NCI-H128 (cell line): ENCODE results near the gene LRMDA.

ENCODE experiments used
- DNase-seq: peaks from one replicate; lab custom pipeline; 2025; ENCODE audit not compliant: unreplicated experiment; lab: John Stamatoyannopoulos, UW

Gene LRMDA

DNA sequence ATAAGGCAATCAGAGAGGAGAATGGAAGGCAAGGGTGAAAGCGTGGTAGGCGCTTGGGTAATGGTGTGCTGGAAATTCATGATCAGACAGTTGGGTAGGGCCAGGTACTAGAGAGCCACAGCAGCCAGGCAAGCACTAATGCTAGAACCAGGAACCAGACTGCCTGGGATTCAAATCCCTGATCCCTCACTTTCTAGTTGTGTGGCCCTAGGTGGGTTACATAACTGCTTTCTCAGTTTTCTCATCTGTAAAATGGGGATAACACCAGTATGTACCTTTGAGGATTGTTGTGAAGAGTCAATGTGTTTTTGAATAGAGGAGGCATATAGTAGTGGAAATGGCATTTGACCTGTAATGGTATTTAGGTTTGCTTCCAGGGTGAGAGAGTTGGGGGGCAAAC lies 225.9 kb downstream of the LRMDA start:
- no peak for DNase-seq

DNA sequence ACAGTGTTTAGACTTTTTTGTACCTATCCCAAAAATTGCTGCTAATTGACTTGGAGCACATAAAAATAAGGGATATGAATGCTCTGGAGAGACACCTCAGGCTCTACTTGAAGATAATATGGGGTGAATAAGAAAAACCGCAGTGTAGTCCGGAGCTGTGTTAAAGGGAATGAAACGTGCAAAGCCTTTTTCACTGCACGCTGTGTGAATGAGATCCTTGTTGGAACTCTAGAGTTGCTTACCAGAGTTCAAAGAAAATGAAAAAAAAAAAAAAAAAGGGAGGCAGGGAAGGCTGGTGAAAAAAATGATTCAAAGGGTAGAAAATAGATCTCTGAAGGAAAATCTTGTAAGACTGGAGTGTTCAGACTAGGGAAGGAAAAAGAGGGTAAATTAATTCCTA lies 226.6 kb downstream of the LRMDA start:
- no peak for DNase-seq

DNA sequence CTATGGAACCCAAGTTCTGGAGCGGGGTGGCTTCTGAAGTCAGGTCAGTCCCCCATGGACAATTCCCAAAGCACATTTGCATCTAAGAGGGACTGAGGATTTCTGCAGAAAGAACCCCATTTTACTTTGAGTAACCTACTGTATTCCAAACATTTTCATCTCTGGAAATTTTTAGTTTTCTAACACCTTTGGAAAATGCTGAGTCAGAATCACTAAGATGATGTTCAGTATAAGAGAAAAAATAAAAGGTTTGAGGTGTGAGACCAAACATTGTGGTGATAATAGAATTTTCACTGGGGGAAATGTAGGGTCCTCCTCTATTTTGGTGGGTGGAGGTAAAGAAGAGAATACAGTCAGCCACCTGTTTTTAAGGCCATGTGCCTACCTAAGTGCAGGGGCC lies 227.1 kb downstream of the LRMDA start:
- no peak for DNase-seq

DNA sequence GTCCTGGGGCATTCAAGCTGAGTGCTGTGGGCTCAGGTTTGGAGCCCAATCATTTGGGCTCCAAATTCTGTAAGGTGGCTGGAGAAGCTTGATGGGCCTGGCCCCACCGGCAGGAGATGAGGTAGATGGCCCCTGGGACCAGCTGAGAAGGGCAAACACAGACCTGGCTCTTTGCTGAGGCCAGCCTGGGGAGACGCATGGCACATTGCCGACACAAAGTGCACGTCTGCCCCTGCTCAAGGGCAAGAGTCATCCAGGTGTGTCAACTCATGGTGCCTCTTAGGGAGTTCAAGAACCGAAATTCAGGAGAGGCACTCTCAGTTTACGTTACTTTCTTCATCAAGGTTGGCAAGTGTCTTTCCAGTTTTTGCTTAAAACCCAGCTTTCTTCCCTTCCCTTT lies 227.5 kb downstream of the LRMDA start:
- DNase-seq = no peak

- DNase-seq = no peak
Observed at GRCh38 chr10:75660823-75661222, 229.4 kb downstream of the LRMDA start.

GRCh38 chr10:75662715-75663114 lies 231.3 kb downstream of the LRMDA start:
- DNase-seq = no peak

GRCh38 chr10:75663947-75664664 lies 232.7 kb downstream of the LRMDA start:
- DNase-seq = no peak

- no peak for DNase-seq
Observed at GRCh38 chr10:75664968-75665367, 233.5 kb downstream of the LRMDA start.

GRCh38 chr10:75665707-75666106 lies 234.3 kb downstream of the LRMDA start:
- no peak for DNase-seq

DNA sequence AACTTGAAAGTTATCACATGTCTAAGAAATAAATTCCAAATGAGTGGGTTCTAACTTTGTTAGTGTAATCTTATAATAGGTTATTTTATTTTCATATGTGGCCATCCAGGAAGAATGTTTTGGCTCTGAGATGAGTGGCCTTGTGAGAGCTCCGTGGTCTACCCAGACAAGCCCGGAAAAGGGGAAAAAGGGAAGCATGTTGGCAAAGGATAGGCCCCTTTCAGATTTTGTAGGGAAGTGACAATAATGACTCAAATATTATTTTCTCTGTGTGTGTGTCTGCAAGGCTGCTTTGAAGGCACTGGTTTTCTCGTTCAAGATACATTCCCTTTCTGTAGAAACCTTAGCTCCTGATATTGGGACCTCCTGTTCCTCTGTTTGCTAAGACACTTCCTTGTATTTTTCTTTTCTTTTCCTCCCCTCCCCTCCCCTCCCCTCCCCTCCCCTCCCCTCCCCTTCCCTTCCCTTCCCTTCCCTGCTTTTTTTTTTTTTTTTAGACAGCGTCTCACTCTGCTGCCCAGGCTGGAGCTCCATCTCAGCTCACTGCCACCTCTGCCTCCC lies 240.8 kb downstream of the LRMDA start:
- no peak for DNase-seq

DNA sequence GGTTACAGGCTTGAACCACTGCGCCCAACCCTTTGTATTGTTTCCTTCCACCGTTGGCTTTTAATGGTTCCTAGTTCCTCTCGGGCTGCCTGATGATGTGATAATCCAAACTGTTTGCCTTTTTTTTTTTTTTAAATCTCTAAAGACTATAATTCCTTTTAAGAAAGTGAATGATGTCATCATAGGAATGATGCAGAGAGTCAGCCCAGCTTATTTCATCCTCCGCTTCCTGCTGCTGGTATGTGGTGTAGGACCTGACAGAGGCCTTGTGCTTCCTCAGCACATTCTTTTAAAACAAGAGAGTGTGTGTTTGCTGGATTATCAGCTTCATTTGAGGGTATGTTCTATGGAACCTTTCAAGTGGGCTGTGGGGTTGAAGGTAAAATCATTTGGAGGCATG lies 241.4 kb downstream of the LRMDA start:
- no peak for DNase-seq

DNA sequence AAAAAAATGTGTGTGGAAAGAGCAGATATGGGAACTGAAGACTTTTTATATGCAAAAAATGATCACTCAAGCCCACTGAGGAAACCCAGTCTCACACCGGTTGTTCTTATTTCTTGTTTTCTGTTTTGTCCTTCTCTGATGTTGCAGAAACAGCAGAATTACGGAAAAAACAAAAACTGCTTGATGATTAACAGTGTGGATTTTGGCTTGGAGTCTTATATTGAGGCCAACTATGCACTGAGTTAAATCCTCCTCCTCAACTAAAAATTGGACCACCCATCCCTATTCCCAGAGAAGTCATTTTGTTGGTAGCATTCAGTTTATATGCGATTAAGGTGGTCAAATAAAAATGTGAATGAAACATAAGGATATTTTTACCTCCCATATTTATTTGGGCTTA lies 246.1 kb downstream of the LRMDA start:
- no peak for DNase-seq

DNA sequence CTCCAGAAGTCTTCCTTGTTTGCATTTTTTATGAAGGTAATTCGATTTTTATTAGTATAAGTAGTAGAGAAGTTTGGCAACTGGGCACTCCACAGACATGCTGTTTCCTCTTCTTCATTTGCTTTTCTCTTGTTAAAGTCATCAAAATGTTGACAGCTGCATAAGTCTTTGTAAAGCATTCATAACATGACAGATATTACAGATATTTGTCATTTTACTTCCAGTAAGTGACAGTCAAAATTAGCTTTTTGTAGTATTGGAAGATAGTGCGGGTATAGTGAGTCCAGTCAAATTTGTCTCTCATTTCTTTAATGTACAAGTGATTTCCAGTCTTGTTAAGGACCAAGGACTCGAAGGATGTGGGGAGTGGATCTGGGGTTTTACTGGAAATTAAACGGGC lies 247.1 kb downstream of the LRMDA start:
- no peak for DNase-seq

DNA sequence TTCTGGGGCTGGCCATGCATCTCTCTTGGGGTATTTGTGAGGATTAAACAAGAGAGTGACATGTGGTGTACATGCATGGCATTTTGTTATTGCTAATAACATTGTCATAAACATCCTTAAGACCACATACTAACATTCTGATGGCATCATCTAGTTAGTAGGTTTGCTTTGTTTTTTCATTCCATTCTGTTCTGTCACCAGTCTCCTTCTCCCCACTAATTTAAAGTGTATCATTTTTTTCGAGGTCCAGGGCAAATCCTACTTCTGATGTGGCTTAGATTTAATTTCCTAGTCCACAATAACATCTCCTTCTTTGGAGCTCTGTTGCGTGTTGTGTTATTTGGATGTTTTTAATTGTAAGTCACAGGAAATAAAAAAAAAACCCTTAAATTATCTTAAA lies 248.1 kb downstream of the LRMDA start:
- no peak for DNase-seq

DNA sequence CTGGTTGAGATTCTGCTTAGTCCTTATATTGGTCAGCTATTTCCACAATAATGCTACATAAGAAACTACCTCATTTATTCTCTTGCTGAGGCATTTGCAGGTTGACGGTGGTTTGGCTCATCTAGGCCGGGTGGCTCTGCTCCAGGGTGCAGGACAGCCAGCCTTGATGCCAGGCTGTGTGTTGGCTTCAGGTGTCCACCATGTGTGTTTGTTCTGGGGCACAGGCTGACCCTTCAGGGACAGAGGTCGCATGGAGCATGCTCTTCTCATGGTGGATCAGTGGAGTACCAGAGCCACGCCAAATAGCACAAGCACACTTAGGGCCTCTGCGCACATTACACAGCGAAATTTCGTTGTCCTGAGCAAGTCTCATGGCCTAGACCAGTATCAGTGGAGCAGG lies 249.9 kb downstream of the LRMDA start:
- no peak for DNase-seq

DNA sequence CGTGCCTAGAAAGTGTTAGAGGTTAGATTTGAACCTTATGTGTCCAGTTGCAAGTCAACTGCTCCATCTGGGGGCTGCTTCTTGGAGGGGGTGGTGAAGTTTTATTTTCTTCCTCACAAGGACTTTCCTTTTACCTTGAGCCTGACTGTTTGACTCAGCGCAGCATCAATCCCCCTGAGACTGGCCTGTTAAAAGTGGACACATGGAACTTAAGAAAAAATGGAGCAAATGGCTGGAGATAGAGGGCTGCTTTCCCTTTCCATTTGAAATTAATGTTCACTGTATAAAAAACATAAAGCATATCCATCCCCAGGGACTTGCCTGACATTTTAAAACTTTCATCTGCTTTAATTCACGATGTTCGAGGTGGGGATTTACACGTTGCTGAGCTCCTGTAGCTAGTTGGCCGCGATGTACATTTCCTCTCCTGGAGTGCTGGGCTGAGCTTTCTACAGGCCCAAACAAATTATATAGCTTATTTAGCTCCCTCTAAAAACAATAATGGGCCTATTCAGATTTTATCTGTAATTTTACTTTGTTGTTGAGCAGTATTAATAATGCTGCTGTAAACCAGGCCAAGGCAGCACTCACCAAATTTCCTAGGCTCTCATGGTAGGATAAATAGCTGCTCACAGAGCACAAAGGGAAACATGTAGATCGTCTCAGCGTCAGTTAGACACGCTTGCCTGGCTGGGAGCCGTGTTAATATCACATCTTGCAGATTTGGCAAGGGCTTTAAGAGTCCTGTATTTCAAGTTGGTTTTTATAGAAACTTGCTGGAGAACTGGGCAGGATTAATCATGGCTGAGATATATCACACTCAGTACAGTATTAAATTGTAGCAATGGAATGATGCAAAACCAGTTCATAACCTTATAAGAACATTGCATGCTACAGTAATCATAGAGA lies 251.5 kb downstream of the LRMDA start:
- DNase-seq = no peak

DNA sequence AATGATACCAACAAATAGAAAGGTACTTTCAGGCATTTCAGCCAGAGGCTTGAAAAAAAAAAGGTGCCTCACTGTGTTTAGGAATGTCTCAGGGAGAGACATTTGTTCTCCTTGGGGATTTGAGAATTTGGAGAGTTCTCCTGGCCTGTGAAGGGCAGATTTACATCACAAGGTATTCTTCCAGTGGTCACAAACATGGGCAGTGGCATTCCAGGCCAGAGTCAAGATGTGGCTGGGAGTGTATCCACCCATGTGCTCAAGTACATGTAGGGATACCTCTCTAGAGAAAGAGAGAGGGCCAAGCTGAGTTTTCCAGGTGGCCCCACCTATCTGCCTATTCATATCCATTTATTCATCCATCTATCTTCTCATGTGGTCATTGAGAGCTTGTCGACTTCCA lies 253.8 kb downstream of the LRMDA start:
- DNase-seq = no peak

DNA sequence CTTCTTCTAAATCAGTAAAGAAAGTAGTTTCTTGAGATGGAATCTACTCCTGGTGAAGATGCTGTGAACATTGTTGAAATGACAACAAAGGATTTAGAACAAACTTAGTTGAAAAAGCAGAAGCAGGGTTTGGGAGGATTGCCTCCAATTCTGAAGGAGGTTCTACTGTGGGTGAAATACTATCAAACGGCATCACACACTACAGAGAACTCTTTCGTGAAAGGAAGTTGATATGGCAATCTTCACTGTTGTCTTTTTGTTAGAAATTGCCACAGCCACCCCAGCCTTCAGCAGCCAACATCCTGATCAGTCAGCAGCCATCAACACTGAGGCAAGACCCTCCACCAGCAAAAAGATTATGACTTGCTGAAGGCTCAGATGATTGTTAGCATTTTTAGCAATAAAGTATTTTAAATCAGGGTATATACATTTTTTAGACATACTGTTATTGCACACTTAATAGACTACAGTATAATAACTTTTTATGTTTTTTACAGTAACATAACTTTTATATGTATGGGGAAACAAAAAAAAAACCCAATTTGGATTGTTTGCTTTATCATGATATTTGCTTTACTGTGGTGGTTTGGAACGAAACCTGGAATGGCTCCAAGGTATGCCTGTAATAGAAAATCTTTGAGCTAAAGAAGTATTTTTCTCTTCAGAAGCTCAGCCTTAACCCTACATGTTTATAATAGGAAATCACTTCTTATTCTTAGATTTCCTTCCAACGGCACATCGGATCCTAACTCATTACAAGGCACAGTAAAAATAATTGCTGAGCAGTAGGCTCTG lies 257.3 kb downstream of the LRMDA start:
- DNase-seq = no peak

- no peak for DNase-seq
Observed at GRCh38 chr10:75693489-75693888, 262.1 kb downstream of the LRMDA start.

- no peak for DNase-seq
Observed at GRCh38 chr10:75694269-75694668, 262.8 kb downstream of the LRMDA start.

- DNase-seq = no peak
Observed at GRCh38 chr10:75694790-75695189, 263.4 kb downstream of the LRMDA start.
